Osteoblast (primary cell): ENCODE data around the gene ATP5F1D. TPM values are rescaled to one million over a fixed set of nuclear protein-coding genes. Genes with fewer than 3 reads are reported as not detected.

Experiments used
- DNase-seq: peaks from one replicate; pipeline ENCODE4 v3.0.0; 2011; ENCODE audit warnings: low spot score, mixed read lengths; ENCODE audit not compliant: insufficient read length; ENCODE audit errors: missing footprints
- H2AFZ ChIP-seq: 2 replicates; pipeline ENCODE4 v1.6.0; 2011; ENCODE audit warnings: mild to moderate bottlenecking, low read length
- H3K27ac ChIP-seq: 2 replicates; pipeline ENCODE4 v1.5.1; 2011; ENCODE audit warnings: mild to moderate bottlenecking, low read depth, low read length, moderate library complexity
- H3K27me3 ChIP-seq: 2 replicates; pipeline ENCODE4 v1.6.0; 2012; ENCODE audit warnings: mild to moderate bottlenecking, control low read depth, inconsistent platforms, low read length, moderate library complexity; ENCODE audit not compliant: insufficient read depth
- H3K36me3 ChIP-seq: 2 replicates; pipeline ENCODE4 v1.5.1; 2011; ENCODE audit warnings: mild to moderate bottlenecking, low read length, control low read depth, moderate library complexity; ENCODE audit not compliant: insufficient read depth
- H3K4me1 ChIP-seq: 2 replicates; pipeline ENCODE4 v1.5.1; 2011; ENCODE audit warnings: mild to moderate bottlenecking, low read length, control low read depth, moderate library complexity; ENCODE audit not compliant: insufficient read depth
- H3K4me2 ChIP-seq: 2 replicates; pipeline ENCODE4 v1.6.0; 2011; ENCODE audit warnings: mild to moderate bottlenecking, low read length; ENCODE audit not compliant: insufficient read depth
- H3K4me3 ChIP-seq: fragments of 200-600 bp; sonication (generic); 3 replicates; pipeline ENCODE4 v1.5.1; 2012; ENCODE audit warnings: mild to moderate bottlenecking, low read length, inconsistent platforms; ENCODE audit not compliant: insufficient read depth
- H3K79me2 ChIP-seq: 2 replicates; pipeline ENCODE4 v1.6.0; 2012; ENCODE audit warnings: mild to moderate bottlenecking, low read length, control low read depth, inconsistent platforms; ENCODE audit not compliant: insufficient read depth
- H3K9me3 ChIP-seq: 2 replicates; pipeline ENCODE4 v1.5.1; 2011; ENCODE audit warnings: low read depth, low read length, control low read depth
- H4K20me1 ChIP-seq: 2 replicates; pipeline ENCODE4 v1.6.0; 2012; ENCODE audit warnings: mild to moderate bottlenecking, low read length, control low read depth; ENCODE audit not compliant: insufficient read depth
- CTCF ChIP-seq: IDR thresholded peaks from 2 replicates; pipeline ENCODE4 v1.5.1; 2011; ENCODE audit warnings: mild to moderate bottlenecking, low read depth, low read length, moderate library complexity; ENCODE audit errors: extremely low read depth
- total RNA-seq: library from RNA; depleted of rRNA; stranded (reverse); fragments of >200 nt; gene quantifications from 2 replicates; pipeline ENCODE4 v1.2.3, GENCODE V29; 2012

Gene ATP5F1D
- total RNA-seq, 1 donor, result 13.8 TPM

- H3K79me2 ChIP-seq, result peaks cover 16% of the 10 kb centered on the region
- no peaks in the 10 kb centered on the region for H3K27me3 ChIP-seq
- H3K4me2 ChIP-seq, result peak overlapping the region; percentile 72
- H3K36me3 ChIP-seq, result peaks cover 14% of the 10 kb centered on the region
- H3K27ac ChIP-seq, result no peak overlapping the region
- H4K20me1 ChIP-seq, result peaks cover 21% of the 10 kb centered on the region
- peaks cover 10% of the 10 kb centered on the region for H3K4me1 ChIP-seq
- H2AFZ ChIP-seq, result no peak overlapping the region
- peak overlapping the region; percentile 67 for H3K4me3 ChIP-seq
- DNase-seq, result peak; percentile 97
- H3K9me3 ChIP-seq, result no peaks in the 10 kb centered on the region
- no peak for TF ChIP-seq CTCF
These were observed 5.7 kb upstream of the ATP5F1D start for GRCh38 chr19:1235625-1236538.

GRCh38 chr19:1236576-1236975 is 5.0 kb upstream of the ATP5F1D start:
- Histone ChIP-seq H3K27ac (no peak overlapping the region), H3K36me3 (peaks cover 14% of the 10 kb centered on the region), H3K4me2 (peak overlapping the region; percentile 88), H4K20me1 (peaks cover 21% of the 10 kb centered on the region), H3K4me1 (peaks cover 16% of the 10 kb centered on the region), H3K4me3 (peak overlapping the region; percentile 84), H2AFZ (no peak overlapping the region), H3K27me3 (no peaks in the 10 kb centered on the region), H3K79me2 (peaks cover 19% of the 10 kb centered on the region), H3K9me3 (no peaks in the 10 kb centered on the region)
- TF ChIP-seq CTCF, result no peak
- peak; percentile 92 for DNase-seq

- TF ChIP-seq CTCF, result no peak
- H3K27ac ChIP-seq, result peak overlapping the region; percentile 53
- H3K79me2 ChIP-seq, result peaks cover 25% of the 10 kb centered on the region
- peak overlapping the region; percentile 84 for H3K4me3 ChIP-seq
- H3K36me3 ChIP-seq, result peaks cover 14% of the 10 kb centered on the region
- no peaks in the 10 kb centered on the region for H3K27me3 ChIP-seq
- no peaks in the 10 kb centered on the region for H3K9me3 ChIP-seq
- DNase-seq, result peak; percentile 98
- peaks cover 21% of the 10 kb centered on the region for H4K20me1 ChIP-seq
- H2AFZ ChIP-seq, result peak overlapping the region; percentile 65
- peaks cover 17% of the 10 kb centered on the region for H3K4me1 ChIP-seq
- H3K4me2 ChIP-seq, result peak overlapping the region; percentile 88
These were observed 4.4 kb upstream of the ATP5F1D start for GRCh38 chr19:1237027-1237659.
